Activated CD8-positive, alpha-beta memory T cell treated with anti-CD3 and anti-CD28 coated beads, Interleukin-2, amount 50 U/mL, for 48 hours (primary cell): ENCODE data around the gene FBXO44.
"Not testable (repeated sequence)": the region's sequence is repeated elsewhere in the genome, so short reads cannot be mapped to it uniquely, and the experiment has no call there.

Experiments used
- DNase-seq: peaks from one replicate; pipeline ENCODE4 v3.0.0-alpha.2; 2020

The FBXO44 gene

GRCh38 chr1:11654137-11654938 is at the start of gene FBXO44, which contains the start of gene FBXO2:
FBXO44 (plus strand) TSS chr1:11654877; CDS start chr1:11655836, 959 bp downstream.
FBXO2 (minus strand) TSS chr1:11654429; CDS start chr1:11654340, 89 bp downstream.
- DNase-seq, result peak; percentile 82

GRCh38 chr1:11606775-11607174 is 47.9 kb upstream of the FBXO44 start:
- DNase-seq, result no peak

- not testable (repeated sequence) for DNase-seq
Measured at GRCh38 chr1:11608596-11609130, 46.0 kb upstream of the FBXO44 start.

- DNase-seq, result not testable (repeated sequence)
Measured at GRCh38 chr1:11609378-11609777, 45.3 kb upstream of the FBXO44 start.

- DNase-seq, result no peak
Measured at GRCh38 chr1:11610629-11611180, 44.0 kb upstream of the FBXO44 start.

- no peak for DNase-seq
Measured at GRCh38 chr1:11611638-11612327, 42.9 kb upstream of the FBXO44 start.

- no peak for DNase-seq
Measured at GRCh38 chr1:11613347-11613746, 41.3 kb upstream of the FBXO44 start.

- DNase-seq, result no peak
Measured at GRCh38 chr1:11615090-11615489, 39.6 kb upstream of the FBXO44 start.

GRCh38 chr1:11616766-11617165 is 37.9 kb upstream of the FBXO44 start:
- DNase-seq, result no peak

- DNase-seq, result no peak
Measured at GRCh38 chr1:11617314-11617713, 37.4 kb upstream of the FBXO44 start.

GRCh38 chr1:11617741-11618140 is 36.9 kb upstream of the FBXO44 start:
- DNase-seq, result no peak

GRCh38 chr1:11620405-11620804 is 34.3 kb upstream of the FBXO44 start:
- no peak for DNase-seq

GRCh38 chr1:11620924-11621323 is 33.8 kb upstream of the FBXO44 start:
- no peak for DNase-seq

- DNase-seq, result no peak
Measured at GRCh38 chr1:11622398-11622797, 32.3 kb upstream of the FBXO44 start.

GRCh38 chr1:11623702-11624101 is 31.0 kb upstream of the FBXO44 start:
- DNase-seq, result no peak

- DNase-seq, result no peak
Measured at GRCh38 chr1:11626551-11626950, 28.1 kb upstream of the FBXO44 start.

GRCh38 chr1:11628767-11629166 is 25.9 kb upstream of the FBXO44 start:
- no peak for DNase-seq

GRCh38 chr1:11629184-11630016 is 25.3 kb upstream of the FBXO44 start:
- DNase-seq, result no peak

GRCh38 chr1:11634365-11635192 is 20.1 kb upstream of the FBXO44 start:
- no peak for DNase-seq

- DNase-seq, result no peak
Measured at GRCh38 chr1:11638121-11638520, 16.6 kb upstream of the FBXO44 start.

GRCh38 chr1:11639372-11639771 is 15.3 kb upstream of the FBXO44 start:
- DNase-seq, result no peak

- no peak for DNase-seq
Measured at GRCh38 chr1:11640101-11640500, 14.6 kb upstream of the FBXO44 start.
